ENCODE data around the gene FAM107B. TPM values are rescaled to one million over a fixed set of nuclear protein-coding genes. Genes with fewer than 3 reads are reported as not detected.

Gene FAM107B
- total and polyA plus RNA-seq, 2 of the 4 experiments (the other 2 are of a cell fraction): 26.4 to 27.1 TPM

DNA sequence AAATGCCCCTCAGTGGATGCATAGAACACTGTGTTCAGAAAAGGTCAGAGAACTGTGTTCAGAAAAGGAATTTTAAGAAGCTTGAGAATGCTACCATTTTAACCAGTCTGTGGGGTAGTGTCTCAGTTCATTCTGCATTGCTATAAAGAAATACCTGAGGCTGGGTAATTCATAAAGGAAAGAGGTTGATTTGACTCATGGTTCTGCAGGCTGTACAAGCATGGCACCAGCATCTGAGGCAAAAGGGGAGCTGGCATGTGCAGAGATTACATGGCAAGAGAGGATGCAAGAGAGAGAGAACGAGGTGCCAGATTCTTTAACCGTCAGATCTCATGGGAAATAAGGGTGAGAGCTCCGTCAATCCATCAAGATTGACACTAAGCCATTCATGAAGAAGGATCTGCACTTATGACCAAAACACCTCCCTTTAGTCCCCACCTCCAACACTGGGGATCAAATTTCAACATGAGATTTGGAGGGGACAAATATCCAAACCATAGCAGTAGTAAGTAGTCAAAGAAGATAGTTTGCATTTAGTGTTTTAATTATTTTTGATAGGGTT, 119.8 kb downstream of the FAM107B start:
- no peak overlapping the region for H2AK9ac ChIP-seq (replicated peaks; ENCODE audit: low read depth, low read length, poor library complexity)
- no peak overlapping the region for H3K4me2 ChIP-seq (ENCODE audit: low read depth, low read length)
- no peaks in the 10 kb centered on the region for H3K9me3 ChIP-seq (ENCODE audit: control insufficient read depth, insufficient read depth, low read length)
- WGBS, 2 experiments (ENCODE audit: extremely low coverage in 2 of 2, insufficient read length in 1 of 2): no CpG with 5 or more reads among the region's 3 CpGs
- CTCF ChIA-PET: interaction anchor here (0.6 kb wide), 1 partner anchor 11 kb away, joined by 3 read pairs; no protein-coding TSS in a partner anchor
- no peak overlapping the region for H4K8ac ChIP-seq (ENCODE audit: low read depth in 2 of 2, low read length in 2 of 2)
- TF ChIP-seq RCOR1 (IDR thresholded peaks at IDR 0.05; ENCODE audit: insufficient replicate concordance, low read length) (no peak), RFX5 (IDR thresholded peaks at IDR 0.05; ENCODE audit: low read depth, low read length) (no peak)
- no peak overlapping the region for H3K9ac ChIP-seq (ENCODE audit: low read depth, low read length)
- no peak overlapping the region for H2BK20ac ChIP-seq (ENCODE audit: low read depth, low read length)
- ATAC-seq (ENCODE audit: low read depth): no peak
- peaks cover 10% of the 10 kb centered on the region for H3K4me1 ChIP-seq (ENCODE audit: control insufficient read depth, insufficient read depth, low read length)
- no peak for DNase-seq
- H3K14ac ChIP-seq (replicated peaks; ENCODE audit: low read depth, low read length): no peak overlapping the region
- dilution Hi-C loops (cut with HindIII; ENCODE audit: low sequenced_read_pairs, unreplicated experiment) (no loop called here), intact Hi-C loops (cut with micrococcal nuclease) (loop anchor here (5.0 kb wide), 2 partner anchors 38 to 167 kb away; no protein-coding TSS in a partner anchor), in situ Hi-C loops (cut with MboI; ENCODE audit: low sequenced_read_pairs) (no loop called here)
- H3K27ac ChIP-seq (ENCODE audit: insufficient read depth, low read length): no peak overlapping the region
- no peak overlapping the region; the same call in 1 of the 2 replicates for H3K23ac ChIP-seq (ENCODE audit: low read depth, low read length)
- peaks cover 5% of the 10 kb centered on the region for H4K20me1 ChIP-seq (ENCODE audit: insufficient read depth, low read length)
- BruUV-seq (replicated peaks): no TSS peak
- H4K91ac ChIP-seq (ENCODE audit: insufficient read depth, low read depth, low read length): no peak overlapping the region
- peak overlapping the region; percentile 51 for H2AK5ac ChIP-seq (ENCODE audit: low read depth, low read length)
- H3K56ac ChIP-seq (ENCODE audit: extremely low read depth, insufficient read depth, low read length): no peak overlapping the region
- H3K27me3 ChIP-seq (ENCODE audit: control insufficient read depth, insufficient read depth, low read length): peaks cover 6% of the 10 kb centered on the region
- H3K79me1 ChIP-seq (ENCODE audit: low read depth in 1 of 2, low read length in 2 of 2): no peaks in the 10 kb centered on the region
- H3K4ac ChIP-seq (ENCODE audit: low read depth, low read length): no peak overlapping the region
- H2AFZ ChIP-seq (replicated peaks; ENCODE audit: low read length, poor library complexity): no peak overlapping the region
- POLR2A ChIA-PET (ENCODE audit: unreplicated experiment): interaction anchor here (0.6 kb wide), 1 partner anchor 16 kb away, joined by 3 read pairs; no protein-coding TSS in a partner anchor
- no peak overlapping the region for H3K4me3 ChIP-seq (ENCODE audit: insufficient read depth, low read depth, low read length)
- peaks cover 7% of the 10 kb centered on the region; the same call in 1 of the 2 replicates for H3K9me1 ChIP-seq (ENCODE audit: insufficient read depth, low read length)
- no peak overlapping the region for H4K5ac ChIP-seq (ENCODE audit: low read depth, low read length)
- no peaks in the 10 kb centered on the region for H3K36me3 ChIP-seq (ENCODE audit: control insufficient read depth, insufficient read depth, low read length)
- no peak overlapping the region for H3K18ac ChIP-seq (ENCODE audit: low read depth, low read length)
- no peak overlapping the region for H2BK120ac ChIP-seq (ENCODE audit: low read depth, low read length)
- no peak overlapping the region for H2BK5ac ChIP-seq (ENCODE audit: low read depth, low read length, poor library complexity, severe bottlenecking)
- 0 out of 3 replicates have a peak overlapping the region, but pooled peaks have one; percentile 26 for H2BK15ac ChIP-seq (ENCODE audit: low read depth, low read length)

Data from IMR-90 (cell line).